Type B pancreatic cell (in vitro differentiated cells): ENCODE measurements around the gene FUT3. TPM values are rescaled to one million over a fixed set of nuclear protein-coding genes. Genes with fewer than 3 reads are reported as not detected.

Experiments
- DNase-seq: peaks from one replicate; pipeline ENCODE4 v3.0.0; 2021; ENCODE audit warnings: mixed read lengths; ENCODE audit not compliant: unreplicated experiment; ENCODE audit errors: extremely low spot score
- H3K27ac Mint-ChIP-seq: 2 replicates; pipeline ENCODE4 v1.8.0; 2021; ENCODE audit warnings: mild to moderate bottlenecking, mixed read lengths
- H3K27me3 Mint-ChIP-seq: 2 replicates; pipeline ENCODE4 v1.8.0; 2021; ENCODE audit warnings: mixed read lengths
- H3K36me3 Mint-ChIP-seq: 2 replicates; pipeline ENCODE4 v1.8.0; 2021; ENCODE audit warnings: mixed read lengths
- H3K4me1 Mint-ChIP-seq: one replicate; pipeline ENCODE4 v1.8.0; 2021; ENCODE audit warnings: mixed read lengths; ENCODE audit not compliant: unreplicated experiment
- H3K4me3 Mint-ChIP-seq: 2 replicates; pipeline ENCODE4 v1.8.0; 2021; ENCODE audit warnings: mild to moderate bottlenecking, mixed read lengths
- H3K9me3 Mint-ChIP-seq: 2 replicates; pipeline ENCODE4 v1.8.0; 2021; ENCODE audit warnings: mixed read lengths
- total RNA-seq: library from RNA; stranded (reverse); gene quantifications from 2 replicates; pipeline ENCODE4 v1.2.1, GENCODE V29; 2021; ENCODE audit warnings: low replicate concordance
- TF ChIP-seq, protein P1 (sequence below): fragments of 200-600 bp; sonication (generic); conservative IDR thresholded peaks from 2 replicates; pipeline ENCODE4 v1.5.0; 2021; ENCODE audit warnings: antibody characterized with exemption, mild to moderate bottlenecking

Gene FUT3
- total RNA-seq, 1 donor from 2014 or later, result 6.6 TPM

DNA sequence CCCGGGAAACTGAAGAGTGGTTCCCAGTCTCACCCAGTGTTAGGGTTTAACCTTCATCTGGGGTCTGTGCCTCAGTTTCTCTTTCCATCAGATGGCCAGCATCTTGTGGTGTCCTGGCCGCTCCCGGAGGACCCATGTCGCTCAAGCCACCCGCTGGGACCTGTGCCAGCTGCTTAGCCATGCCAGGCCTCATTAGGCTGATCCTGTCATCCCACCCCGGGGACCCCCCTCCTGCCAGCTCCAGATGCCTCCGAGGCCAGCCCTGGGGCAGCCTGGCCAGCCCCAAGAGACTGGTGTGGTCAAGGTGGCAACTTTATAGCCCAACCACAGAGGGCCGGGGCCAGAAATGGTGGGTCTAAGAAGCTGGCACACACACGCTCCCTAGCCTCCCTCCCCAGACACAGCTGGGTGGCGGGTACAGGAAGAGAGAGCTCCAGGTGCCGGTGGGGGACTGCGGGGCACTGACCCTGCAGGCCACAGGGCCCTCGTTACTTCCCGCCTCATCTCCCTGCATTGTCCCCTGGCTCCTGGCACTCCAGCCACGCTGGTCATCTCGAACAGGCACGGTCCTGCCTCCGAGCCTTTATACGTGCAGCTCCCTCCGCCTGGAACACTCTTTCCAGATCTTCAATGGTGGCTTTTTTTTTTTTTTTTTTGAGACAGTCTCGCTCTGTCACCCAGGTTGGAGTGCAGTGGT lies 43.0 kb downstream of the FUT3 start:
- Mint-ChIP-seq H3K36me3 (no peaks in the 10 kb centered on the region), H3K27ac (no peak overlapping the region), H3K9me3 (no peaks in the 10 kb centered on the region), H3K4me3 (no peak overlapping the region), H3K4me1 (peaks cover 6% of the 10 kb centered on the region), H3K27me3 (peaks cover 6% of the 10 kb centered on the region)
- no peak for DNase-seq
- TF ChIP-seq, protein P1, sequence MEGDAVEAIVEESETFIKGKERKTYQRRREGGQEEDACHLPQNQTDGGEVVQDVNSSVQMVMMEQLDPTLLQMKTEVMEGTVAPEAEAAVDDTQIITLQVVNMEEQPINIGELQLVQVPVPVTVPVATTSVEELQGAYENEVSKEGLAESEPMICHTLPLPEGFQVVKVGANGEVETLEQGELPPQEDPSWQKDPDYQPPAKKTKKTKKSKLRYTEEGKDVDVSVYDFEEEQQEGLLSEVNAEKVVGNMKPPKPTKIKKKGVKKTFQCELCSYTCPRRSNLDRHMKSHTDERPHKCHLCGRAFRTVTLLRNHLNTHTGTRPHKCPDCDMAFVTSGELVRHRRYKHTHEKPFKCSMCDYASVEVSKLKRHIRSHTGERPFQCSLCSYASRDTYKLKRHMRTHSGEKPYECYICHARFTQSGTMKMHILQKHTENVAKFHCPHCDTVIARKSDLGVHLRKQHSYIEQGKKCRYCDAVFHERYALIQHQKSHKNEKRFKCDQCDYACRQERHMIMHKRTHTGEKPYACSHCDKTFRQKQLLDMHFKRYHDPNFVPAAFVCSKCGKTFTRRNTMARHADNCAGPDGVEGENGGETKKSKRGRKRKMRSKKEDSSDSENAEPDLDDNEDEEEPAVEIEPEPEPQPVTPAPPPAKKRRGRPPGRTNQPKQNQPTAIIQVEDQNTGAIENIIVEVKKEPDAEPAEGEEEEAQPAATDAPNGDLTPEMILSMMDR, result no peak

DNA sequence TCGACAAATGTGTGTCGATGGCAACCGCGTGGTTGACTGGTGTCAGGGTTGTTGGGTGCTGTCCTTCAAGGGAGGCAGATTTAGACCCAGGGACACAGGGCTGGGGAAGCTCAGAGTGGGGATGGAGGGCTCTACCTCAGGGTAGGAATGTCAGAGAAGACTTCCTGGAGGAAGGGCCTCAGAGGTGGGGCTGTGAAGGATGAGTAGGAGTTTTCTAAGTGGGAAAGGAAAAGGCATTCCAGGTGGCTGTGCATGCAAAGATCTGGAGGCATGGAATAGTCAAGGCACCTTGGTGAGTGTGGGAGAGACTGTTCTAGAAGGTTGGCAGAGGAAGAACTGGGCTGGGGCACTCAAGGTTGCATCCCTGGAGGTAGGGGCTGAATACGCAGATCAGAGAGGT lies 44.3 kb downstream of the FUT3 start:
- TF ChIP-seq, protein P1, result no peak
- Mint-ChIP-seq H3K36me3 (no peaks in the 10 kb centered on the region), H3K27me3 (peaks cover 7% of the 10 kb centered on the region), H3K27ac (peak overlapping the region; percentile 1), H3K4me3 (peak overlapping the region; percentile 65), H3K4me1 (peaks cover 14% of the 10 kb centered on the region), H3K9me3 (no peaks in the 10 kb centered on the region)
- no peak for DNase-seq

DNA sequence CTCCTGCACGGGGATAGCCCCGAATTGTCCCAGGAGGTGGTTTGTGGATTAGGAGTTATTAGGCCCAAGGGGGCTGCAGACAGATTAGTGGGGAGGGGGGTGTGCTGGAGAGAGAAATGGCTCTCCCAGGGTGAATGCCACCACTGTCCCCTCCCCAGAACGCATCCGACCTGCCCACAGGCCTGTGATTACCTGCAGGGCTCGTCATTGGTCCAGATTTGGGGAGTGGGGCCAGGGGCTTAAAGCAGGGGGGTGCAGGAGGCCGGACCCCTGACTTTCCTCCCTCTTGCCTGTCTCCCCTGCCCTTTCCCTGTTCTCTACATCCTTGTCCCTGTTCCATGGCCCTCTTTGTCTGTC lies 45.1 kb downstream of the FUT3 start:
- TF ChIP-seq, protein P1, result no peak
- H3K9me3 Mint-ChIP-seq, result no peaks in the 10 kb centered on the region
- DNase-seq, result no peak
- peaks cover 17% of the 10 kb centered on the region for H3K4me1 Mint-ChIP-seq
- H3K27me3 Mint-ChIP-seq, result peaks cover 9% of the 10 kb centered on the region
- peak overlapping the region; percentile 1 for H3K27ac Mint-ChIP-seq
- peak overlapping the region; percentile 65 for H3K4me3 Mint-ChIP-seq
- H3K36me3 Mint-ChIP-seq, result no peaks in the 10 kb centered on the region

DNA sequence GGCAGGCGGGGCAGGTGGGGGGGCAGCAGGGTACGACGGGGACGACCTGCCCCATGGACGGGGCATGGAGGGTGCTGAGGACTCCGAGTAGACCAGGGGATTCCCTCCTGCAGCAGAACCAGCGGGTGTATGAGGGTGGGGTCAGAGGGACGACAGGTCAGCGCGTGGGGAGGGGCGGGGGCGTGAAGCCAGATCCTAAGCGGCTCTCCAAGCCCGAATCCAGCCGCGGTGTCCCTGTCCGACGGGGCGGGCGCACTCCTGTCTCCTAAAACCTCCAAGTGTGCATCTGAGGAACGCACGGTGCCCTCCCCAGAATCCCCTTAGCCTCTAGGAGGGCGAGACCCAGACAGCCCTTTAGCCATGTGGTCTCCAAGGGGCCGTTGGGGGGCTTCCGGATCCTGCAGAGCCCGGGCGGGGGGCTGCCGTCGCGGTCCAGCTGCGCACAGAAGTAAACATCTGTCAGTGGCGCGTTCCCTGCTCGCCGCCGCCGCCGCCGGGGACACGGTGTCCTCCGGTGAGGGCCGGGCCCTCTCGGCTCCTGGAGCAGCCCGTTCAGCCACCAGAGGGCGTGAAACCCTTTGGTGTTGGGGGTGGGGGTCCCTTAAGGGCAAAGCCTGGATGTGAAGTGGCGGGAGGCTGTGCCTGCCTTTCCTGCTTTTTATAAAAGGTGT lies 45.7 kb downstream of the FUT3 start:
- Mint-ChIP-seq H3K27me3 (peaks cover 9% of the 10 kb centered on the region), H3K9me3 (no peaks in the 10 kb centered on the region), H3K36me3 (no peaks in the 10 kb centered on the region), H3K4me3 (peak overlapping the region; percentile 68), H3K4me1 (peaks cover 17% of the 10 kb centered on the region), H3K27ac (no peak overlapping the region)
- DNase-seq, result no peak
- TF ChIP-seq, protein P1, result peak; percentile 88

DNA sequence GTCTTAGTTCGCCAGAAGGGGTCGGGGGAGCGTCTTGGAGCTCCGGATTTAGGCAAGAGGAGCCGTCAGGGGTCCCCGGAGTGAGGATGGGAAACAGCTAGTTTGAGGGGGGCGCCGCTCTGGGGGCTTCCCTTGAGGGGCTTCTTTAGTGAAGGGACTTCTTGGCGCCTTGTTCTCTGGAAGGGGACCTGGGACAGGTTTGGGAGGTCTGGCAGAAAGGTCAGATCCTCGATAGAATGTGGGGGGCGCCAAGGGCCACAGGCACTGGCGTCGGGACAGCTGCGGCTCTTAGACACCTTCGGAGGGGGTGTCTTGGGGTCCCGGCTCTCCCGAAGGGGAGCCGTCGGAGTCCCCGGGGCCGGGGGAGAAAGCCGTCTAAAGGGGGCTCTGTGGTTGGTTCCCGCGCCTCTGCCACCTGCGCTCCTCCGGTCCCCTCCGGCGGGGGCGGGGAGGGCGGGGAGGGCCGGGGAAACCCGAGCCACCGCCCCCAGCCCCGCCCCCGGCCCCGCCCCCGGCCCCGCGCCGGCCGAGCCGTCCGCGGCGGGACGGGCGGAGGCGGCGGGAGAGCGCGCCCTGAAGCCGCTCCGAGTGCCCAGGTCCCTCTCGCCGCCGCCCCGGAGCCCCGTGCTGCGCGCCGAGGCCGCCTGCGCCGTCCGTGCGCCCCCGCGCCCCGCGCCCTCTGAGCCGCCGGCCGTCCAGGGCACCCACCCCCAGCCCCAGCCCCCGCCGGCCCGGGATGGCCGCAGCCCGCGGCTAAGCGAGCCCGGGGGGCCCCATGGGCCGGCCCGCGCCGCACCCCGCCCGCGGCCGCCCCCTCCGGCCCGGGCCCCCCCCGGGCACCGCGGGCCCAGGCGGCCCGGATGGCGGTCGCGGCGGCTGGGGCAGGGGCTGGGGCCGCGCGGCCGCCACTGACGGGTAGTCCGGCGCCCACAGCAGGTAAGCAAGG lies 46.5 kb downstream of the FUT3 start, which contains the start of gene NRTN:
TSS of gene NRTN (plus strand) at position 552 of the 946 bp plus-strand sequence. CDS start 19,099 bp downstream, outside the sequence.
- Mint-ChIP-seq H3K27me3 (peaks cover 9% of the 10 kb centered on the region), H3K36me3 (no peaks in the 10 kb centered on the region), H3K4me1 (peaks cover 17% of the 10 kb centered on the region), H3K9me3 (no peaks in the 10 kb centered on the region), H3K27ac (peak within 1 kb of the TSS; percentile 48), H3K4me3 (peak within 1 kb of the TSS; percentile 83)
- DNase-seq, result no peak
- TF ChIP-seq, protein P1, result no peak
